ENCODE results near the gene C10orf95.

The C10orf95 gene

DNA sequence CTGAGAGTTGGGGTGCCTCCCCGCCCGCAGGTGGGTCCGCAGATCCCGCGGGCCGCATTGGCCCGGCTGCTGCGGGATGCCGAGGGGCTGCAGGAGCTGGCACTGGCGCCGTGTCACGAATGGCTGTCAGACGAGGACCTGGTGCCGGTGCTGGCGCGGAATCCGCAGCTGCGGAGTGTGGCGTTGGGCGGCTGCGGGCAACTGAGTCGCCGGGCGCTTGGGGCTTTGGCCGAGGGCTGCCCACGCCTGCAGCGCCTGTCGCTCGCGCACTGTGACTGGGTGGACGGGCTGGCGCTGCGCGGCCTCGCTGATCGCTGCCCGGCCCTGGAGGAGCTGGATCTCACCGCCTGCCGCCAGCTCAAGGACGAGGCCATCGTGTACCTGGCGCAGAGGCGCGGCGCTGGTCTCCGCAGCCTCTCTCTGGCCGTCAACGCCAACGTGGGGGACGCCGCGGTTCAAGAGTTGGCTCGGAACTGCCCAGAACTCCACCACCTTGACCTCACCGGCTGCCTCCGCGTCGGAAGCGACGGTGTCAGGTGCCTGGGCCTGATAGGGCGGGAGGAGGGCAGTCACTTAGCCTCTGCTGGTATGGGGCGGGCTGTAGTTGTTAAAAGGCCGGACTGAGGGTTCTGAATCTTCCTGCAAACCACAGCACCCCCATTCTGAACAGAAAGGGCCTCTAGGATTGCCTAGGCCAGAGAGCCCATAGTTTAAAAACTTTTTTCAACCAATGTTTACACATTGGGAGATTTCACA lies 29.4 kb downstream of the C10orf95 start:
- in situ Hi-C loops (cut with MboI; ENCODE audit: low pct_unique_long_range_greater_than_20kb, low sequenced_read_pairs), result no loop called here
- peak; percentile 28 for DNase-seq

DNA sequence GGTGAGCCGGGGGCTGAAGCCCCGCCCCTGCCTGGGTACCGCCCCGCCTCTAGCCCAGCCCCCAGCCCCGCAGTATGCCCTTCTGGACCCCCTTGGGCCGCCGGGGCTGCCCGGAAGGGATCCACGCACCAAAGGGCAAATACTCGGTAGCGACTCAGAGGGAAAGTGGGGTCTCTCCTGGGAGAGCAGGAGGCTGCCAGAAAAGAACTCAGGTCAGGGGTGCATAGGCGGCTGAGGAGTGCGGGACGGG lies 29.9 kb downstream of the C10orf95 start:
- in situ Hi-C loops (cut with MboI; ENCODE audit: low pct_unique_long_range_greater_than_20kb, low sequenced_read_pairs), result no loop called here
- DNase-seq, result no peak

DNA sequence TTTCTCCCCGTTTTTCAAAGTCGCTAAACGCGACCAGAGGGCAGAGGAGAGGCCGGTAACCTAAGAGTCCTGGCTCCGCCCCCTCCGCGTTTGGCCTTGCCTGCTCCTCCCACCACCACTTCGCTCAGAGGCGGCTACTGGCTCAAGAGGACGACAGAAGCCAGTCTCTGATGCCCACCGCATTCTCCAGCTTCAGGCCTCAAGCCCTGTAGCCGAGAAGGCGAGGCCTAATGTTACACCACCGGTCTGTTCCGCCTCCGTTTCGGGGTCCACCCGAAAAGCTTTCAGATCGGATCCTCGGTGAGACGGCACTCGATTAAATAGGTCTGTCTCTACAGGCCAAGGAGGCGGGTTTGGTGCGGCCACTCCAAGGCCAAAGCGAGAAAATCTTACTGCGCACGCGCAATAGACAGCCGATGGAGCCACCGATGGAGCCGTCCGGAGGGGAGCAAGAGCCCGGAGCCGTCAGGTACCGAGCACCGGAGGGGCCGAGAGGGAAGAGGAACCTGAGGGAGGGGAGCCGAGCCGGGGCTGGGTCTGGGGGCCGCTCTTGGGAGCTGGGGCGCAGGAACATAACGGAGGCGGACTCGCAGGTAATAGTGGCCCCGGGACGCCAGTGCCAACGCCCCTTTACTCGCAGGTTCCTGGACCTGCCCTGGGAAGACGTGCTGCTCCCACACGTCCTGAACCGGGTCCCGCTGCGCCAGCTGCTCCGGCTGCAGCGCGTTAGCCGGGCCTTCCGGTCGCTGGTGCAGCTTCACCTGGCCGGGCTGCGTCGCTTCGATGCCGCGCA lies 30.4 kb downstream of the C10orf95 start, which contains the start of gene FBXL15:
Gene FBXL15, plus strand, starts transcription at position 123 of the 793 bp plus-strand sequence. Its CDS starts 294 bp downstream, at position 417.
- in situ Hi-C loops (cut with MboI; ENCODE audit: low pct_unique_long_range_greater_than_20kb, low sequenced_read_pairs), result no loop called here
- DNase-seq, result peak; percentile 98

GRCh38 chr10:102420181-102420713 lies 31.1 kb downstream of the C10orf95 start:
- no peak for DNase-seq
- in situ Hi-C loops (cut with MboI; ENCODE audit: low pct_unique_long_range_greater_than_20kb, low sequenced_read_pairs), result no loop called here

GRCh38 chr10:102419269-102420180 lies 31.8 kb downstream of the C10orf95 start:
- peak; percentile 57 for DNase-seq

DNA sequence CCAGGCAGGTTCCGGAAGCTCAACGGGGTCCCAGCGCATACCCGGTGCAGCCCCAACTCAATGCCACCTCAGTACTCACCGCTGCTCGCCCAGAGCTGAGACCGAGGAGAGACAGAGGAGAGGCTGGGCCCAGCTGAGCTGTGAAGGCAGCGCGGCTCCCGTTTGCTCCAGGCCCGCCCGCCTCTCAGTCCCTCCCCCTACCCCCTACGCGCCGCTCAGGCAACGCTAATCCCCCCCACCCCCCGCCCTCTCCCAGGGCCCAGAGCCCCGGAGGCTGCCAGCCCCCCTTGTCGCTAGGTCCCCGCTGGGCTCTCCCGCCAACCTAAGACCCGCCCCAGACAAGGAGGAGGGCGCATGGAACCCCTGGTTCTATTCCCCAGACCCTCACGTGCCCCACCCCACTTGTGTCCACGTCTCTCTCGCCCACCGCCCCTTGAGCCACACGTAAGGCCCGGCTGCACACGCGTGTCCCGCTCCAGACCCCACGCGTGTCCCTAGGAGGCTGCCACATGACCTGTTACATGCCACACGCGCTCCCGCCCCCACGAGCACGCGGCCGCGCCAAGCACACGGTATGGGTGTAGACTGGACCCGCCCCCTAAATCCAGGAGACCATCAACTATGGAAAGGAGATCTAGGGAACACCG lies 32.6 kb downstream of the C10orf95 start, which contains the start of gene PSD:
Gene PSD, minus strand, starts transcription at position 164 of the 647 bp plus-strand sequence. CDS start 1,747 bp downstream, outside the sequence.
- no peak for DNase-seq
- in situ Hi-C loops (cut with MboI; ENCODE audit: low pct_unique_long_range_greater_than_20kb, low sequenced_read_pairs), result no loop called here

More at GRCh38 chr10:102419269-102420180, 31.8 kb downstream of the C10orf95 start:
- in situ Hi-C loops (cut with MboI; ENCODE audit: low pct_unique_long_range_greater_than_20kb, low sequenced_read_pairs), result no loop called here

GRCh38 chr10:102416695-102417094 lies 34.6 kb downstream of the C10orf95 start:
- no peak for DNase-seq
- in situ Hi-C loops (cut with MboI; ENCODE audit: low pct_unique_long_range_greater_than_20kb, low sequenced_read_pairs), result no loop called here

- in situ Hi-C loops (cut with MboI; ENCODE audit: low pct_unique_long_range_greater_than_20kb, low sequenced_read_pairs), result no loop called here
- no peak for DNase-seq
These were observed 35.1 kb downstream of the C10orf95 start for GRCh38 chr10:102416283-102416682.

DNA sequence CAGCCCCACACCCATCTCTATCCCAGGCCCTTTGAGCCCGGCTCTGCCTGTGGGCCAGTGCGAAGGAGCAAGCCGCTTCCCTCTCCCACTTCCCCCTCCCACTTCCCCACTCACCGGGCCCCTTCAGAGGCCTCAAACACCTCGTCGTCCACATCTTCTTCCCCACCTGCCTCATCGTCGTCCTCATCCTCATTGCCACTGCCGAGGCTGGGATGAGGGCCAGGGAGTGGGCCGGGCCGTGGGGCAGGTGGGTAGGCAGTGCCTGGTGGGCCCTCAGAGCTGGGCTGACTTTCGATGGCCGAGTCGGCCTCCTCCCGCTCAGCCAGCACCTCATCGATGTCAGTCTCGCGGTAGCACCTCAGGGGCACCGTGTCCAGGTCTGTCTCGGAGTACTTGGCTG lies 36.6 kb downstream of the C10orf95 start:
- in situ Hi-C loops (cut with MboI; ENCODE audit: low pct_unique_long_range_greater_than_20kb, low sequenced_read_pairs), result no loop called here
- DNase-seq, result no peak

- in situ Hi-C loops (cut with MboI; ENCODE audit: low pct_unique_long_range_greater_than_20kb, low sequenced_read_pairs), result no loop called here
- no peak for DNase-seq
These were observed 37.4 kb downstream of the C10orf95 start for GRCh38 chr10:102413806-102414561.

GRCh38 chr10:102413053-102413705 lies 38.2 kb downstream of the C10orf95 start:
- DNase-seq, result no peak
- in situ Hi-C loops (cut with MboI; ENCODE audit: low pct_unique_long_range_greater_than_20kb, low sequenced_read_pairs), result no loop called here

- no peak for DNase-seq
- in situ Hi-C loops (cut with MboI; ENCODE audit: low pct_unique_long_range_greater_than_20kb, low sequenced_read_pairs), result no loop called here
These were observed 39.0 kb downstream of the C10orf95 start for GRCh38 chr10:102412293-102412692.

DNA sequence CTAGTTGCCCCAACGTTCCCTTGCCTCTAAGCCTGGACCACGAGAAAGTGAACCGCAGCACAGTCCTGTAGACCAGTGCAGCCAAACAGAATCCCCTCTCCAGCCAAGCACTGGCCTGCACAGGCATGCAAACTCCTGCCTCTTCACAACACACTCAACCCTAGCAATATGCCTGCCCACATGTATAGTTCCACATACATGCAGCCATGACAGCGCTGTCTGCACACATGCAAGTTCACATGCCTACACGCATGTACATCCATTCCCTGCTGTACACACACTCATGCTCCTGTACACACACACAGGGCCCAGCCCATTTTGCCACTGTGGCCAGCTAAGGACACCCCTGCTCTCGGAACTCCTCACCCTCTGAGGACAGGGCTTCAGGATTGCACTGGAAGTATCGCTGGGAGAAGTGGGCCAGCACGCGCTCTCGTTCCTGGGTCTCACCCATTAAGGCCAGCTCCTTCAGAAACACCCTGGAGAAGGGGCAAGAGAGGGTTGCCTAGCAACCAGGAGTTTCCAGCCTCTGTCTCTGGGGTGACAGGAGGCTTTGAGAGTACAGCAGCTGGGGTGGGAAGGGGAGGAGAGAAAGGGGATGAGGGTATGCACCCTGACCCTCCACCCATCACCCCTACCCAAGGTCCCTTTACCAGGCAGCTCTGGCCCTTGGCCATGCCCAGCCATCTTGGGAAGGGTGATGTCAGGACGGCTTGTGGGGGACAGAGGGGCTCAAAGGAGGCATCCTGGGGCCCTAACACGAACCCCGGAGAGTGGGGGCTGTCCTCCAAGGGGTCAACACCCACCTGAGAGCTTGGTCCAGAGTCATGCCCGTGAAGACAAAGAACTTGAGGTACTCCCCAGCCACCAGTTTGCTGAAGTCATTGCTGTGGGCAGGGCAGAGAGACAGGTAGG lies 39.7 kb downstream of the C10orf95 start:
- no peak for DNase-seq

DNA sequence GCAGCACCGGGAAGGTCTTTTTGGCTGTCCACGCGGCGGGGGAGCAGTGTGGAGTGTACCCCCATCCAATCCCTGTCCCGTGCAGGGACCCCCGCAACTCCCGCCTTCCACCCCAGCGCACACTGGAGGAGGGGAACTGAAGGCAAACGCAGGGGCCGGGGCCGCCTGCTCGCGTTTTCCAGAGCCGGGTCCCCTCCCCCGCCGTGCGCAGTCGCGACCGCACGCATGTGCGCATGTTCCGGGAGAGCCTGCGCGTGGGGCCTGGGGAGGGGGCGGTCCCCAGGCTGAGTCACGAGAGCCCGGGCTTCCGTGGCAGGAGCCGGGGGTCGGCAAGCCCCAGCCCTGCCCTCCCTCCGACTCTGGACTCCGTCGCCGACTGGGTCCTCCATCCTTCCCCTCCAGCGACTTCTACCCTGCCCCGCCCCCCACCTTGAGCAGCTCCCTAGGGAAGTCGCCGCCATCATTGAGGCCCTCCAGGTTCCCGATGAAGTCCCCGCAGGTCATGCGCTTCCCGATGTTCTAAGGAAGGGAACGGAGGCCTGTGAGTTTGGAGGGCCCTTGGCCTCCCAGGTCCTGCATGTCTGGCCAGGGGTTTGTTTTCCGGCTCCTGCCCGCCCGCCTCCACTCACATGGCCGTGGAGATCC lies 40.8 kb downstream of the C10orf95 start:
- in situ Hi-C loops (cut with MboI; ENCODE audit: low pct_unique_long_range_greater_than_20kb, low sequenced_read_pairs), result no loop called here
- DNase-seq, result no peak

More for the DNA sequence above, 39.7 kb downstream of the C10orf95 start:
- in situ Hi-C loops (cut with MboI; ENCODE audit: low pct_unique_long_range_greater_than_20kb, low sequenced_read_pairs), result no loop called here

GRCh38 chr10:102409604-102410428 lies 41.5 kb downstream of the C10orf95 start:
- no peak for DNase-seq
- in situ Hi-C loops (cut with MboI; ENCODE audit: low pct_unique_long_range_greater_than_20kb, low sequenced_read_pairs), result no loop called here
